Ecto neural progenitor cell (in vitro differentiated cells): Measurements from ENCODE around the gene MKRN2.
A peak's percentile ranks its signal among the peaks of the same experiment; 100 is the strongest.
"Not testable (repeated sequence)": the region's sequence is repeated elsewhere in the genome, so short reads cannot be mapped to it uniquely, and the experiment has no call there.

Experiments
- DNase-seq: peaks from one replicate; pipeline ENCODE4 v3.0.0-alpha.2; 2018; ENCODE audit warnings: low spot score

MKRN2 gene

GRCh38 chr3:12556690-12557472 is at the start of gene MKRN2:
MKRN2 (plus strand) TSS chr3:12557087; CDS start chr3:12557151, 64 bp downstream.
- peak; percentile 93 for DNase-seq

- no peak for DNase-seq
Measured at GRCh38 chr3:12507591-12508281, 49.2 kb upstream of the MKRN2 start.

- DNase-seq = no peak
Measured at GRCh38 chr3:12508291-12508700, 48.6 kb upstream of the MKRN2 start.

- no peak for DNase-seq
Measured at GRCh38 chr3:12509466-12509865, 47.4 kb upstream of the MKRN2 start.

GRCh38 chr3:12512534-12513118 is 44.3 kb upstream of the MKRN2 start:
- DNase-seq = no peak

GRCh38 chr3:12513694-12514446 is 43.0 kb upstream of the MKRN2 start:
- DNase-seq = no peak

- DNase-seq = no peak
Measured at GRCh38 chr3:12515631-12516030, 41.3 kb upstream of the MKRN2 start.

- no peak for DNase-seq
Measured at GRCh38 chr3:12516873-12517272, 40.0 kb upstream of the MKRN2 start.

- no peak for DNase-seq
Measured at GRCh38 chr3:12518261-12519028, 38.4 kb upstream of the MKRN2 start.

GRCh38 chr3:12521010-12521409 is 35.9 kb upstream of the MKRN2 start:
- no peak for DNase-seq

GRCh38 chr3:12522721-12523120 is 34.2 kb upstream of the MKRN2 start:
- DNase-seq = no peak

GRCh38 chr3:12527757-12528143 is 29.1 kb upstream of the MKRN2 start:
- DNase-seq = no peak

GRCh38 chr3:12532182-12532581 is 24.7 kb upstream of the MKRN2 start:
- DNase-seq = no peak

GRCh38 chr3:12536423-12536822 is 20.5 kb upstream of the MKRN2 start:
- no peak for DNase-seq

- DNase-seq = no peak
Measured at GRCh38 chr3:12541625-12542024, 15.3 kb upstream of the MKRN2 start.

GRCh38 chr3:12543497-12543896 is 13.4 kb upstream of the MKRN2 start:
- not testable (repeated sequence) for DNase-seq

- DNase-seq = no peak
Measured at GRCh38 chr3:12544652-12545472, 12.0 kb upstream of the MKRN2 start.

GRCh38 chr3:12545473-12545791 is 11.5 kb upstream of the MKRN2 start, which contains the start of gene MKRN2OS:
MKRN2OS (minus strand) TSS chr3:12545499; CDS start chr3:12545464, 35 bp downstream.
- no peak for DNase-seq

- no peak for DNase-seq
Measured at GRCh38 chr3:12549971-12550760, 6.7 kb upstream of the MKRN2 start.

GRCh38 chr3:12553921-12554391 is 2.9 kb upstream of the MKRN2 start:
- no peak for DNase-seq
